NCI-H2081 treated with DMSO at 0.1 percent for 48 hours (cell line): ENCODE measurements around the gene SCAF8.
"Not testable (repeated sequence)": the region's sequence is repeated elsewhere in the genome, so short reads cannot be mapped to it uniquely, and the experiment has no call there.

ENCODE experiments used
- DNase-seq: peaks from one replicate; lab custom pipeline; 2025; lab: John Stamatoyannopoulos, UW

The SCAF8 gene, protein sequence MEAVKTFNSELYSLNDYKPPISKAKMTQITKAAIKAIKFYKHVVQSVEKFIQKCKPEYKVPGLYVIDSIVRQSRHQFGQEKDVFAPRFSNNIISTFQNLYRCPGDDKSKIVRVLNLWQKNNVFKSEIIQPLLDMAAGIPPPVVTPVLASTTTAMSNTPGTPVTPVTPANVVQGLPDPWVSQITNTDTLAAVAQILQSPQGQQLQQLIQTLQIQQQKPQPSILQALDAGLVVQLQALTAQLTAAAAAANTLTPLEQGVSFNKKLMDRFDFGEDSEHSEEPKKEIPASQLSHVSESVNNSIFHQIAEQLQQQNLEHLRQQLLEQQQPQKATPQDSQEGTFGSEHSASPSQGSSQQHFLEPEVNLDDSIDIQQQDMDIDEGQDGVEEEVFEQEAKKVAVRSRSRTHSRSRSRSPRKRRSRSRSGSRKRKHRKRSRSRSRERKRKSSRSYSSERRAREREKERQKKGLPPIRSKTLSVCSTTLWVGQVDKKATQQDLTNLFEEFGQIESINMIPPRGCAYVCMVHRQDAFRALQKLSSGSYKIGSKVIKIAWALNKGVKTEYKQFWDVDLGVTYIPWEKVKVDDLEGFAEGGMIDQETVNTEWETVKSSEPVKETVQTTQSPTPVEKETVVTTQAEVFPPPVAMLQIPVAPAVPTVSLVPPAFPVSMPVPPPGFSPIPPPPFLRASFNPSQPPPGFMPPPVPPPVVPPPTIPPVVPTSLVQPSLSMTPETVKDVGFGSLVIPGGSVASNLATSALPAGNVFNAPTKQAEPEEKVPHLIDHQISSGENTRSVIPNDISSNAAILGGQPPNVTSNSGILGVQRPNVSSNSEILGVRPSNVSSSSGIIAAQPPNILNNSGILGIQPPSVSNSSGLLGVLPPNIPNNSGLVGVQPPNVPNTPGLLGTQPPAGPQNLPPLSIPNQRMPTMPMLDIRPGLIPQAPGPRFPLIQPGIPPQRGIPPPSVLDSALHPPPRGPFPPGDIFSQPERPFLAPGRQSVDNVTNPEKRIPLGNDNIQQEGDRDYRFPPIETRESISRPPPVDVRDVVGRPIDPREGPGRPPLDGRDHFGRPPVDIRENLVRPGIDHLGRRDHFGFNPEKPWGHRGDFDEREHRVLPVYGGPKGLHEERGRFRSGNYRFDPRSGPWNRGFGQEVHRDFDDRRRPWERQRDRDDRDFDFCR (N-terminal part only)

DNA sequence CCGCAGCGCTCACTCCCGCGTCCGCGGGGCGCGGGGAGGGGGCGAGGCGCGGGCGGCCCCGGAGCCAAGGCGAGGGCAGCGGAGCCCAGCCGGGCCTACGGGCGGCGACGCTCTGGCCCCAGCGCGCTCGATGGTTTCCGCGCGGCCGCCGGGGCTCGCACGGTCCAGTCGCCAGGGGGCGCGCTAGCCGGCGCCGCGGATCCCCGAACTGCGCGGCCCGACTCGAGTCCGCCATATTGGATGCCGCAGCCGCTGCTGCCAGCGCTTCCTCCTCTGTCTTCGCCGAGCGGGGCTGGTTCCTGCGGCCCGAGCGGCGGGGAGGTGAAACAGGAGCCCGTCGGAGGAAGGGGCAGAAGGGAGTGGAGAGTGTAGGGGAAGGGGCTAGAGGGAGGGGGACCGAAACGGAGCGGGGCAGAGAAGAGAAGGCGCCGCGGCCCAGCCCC is at the start of gene SCAF8:
SCAF8 (plus strand) TSS at position 234 of the 443 bp plus-strand sequence. CDS start 485 bp downstream, outside the sequence.
- DNase-seq, result no peak

DNA sequence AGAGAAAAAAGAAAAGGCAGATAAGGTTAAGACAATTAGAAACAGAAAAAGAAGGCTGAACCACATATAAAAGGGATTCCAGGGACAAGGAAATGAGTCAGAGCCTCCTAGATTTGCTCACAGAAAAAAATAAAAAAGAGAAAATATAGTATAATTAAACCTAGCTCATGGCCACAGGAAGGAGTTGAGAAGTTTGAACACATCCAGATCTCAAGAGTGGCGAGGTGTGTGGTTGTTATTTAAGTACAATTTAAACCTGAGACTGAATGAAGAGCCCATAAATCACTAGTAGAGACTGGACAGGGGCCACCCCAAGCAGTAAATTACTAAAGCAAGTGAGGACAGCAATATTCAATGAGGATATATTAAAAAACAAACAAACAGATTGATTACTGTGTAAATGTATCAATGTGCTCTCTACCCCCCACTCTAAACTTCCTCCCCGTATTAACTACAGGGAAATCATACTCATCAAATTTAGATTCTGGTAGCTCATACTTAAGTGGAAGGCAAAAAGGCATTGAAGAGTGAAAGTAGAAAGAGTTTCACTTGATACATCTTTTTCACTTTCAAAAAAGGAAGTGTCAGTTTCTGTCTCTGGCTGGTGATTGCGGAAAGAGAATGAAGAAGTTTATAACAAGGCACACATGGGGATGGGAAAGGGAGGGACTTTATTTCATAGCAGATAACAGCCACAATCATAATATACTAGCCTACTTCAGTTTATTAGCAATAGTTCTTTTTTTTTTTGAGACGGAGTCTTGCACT is 49.3 kb upstream of the SCAF8 start:
- DNase-seq, result no peak

- no peak for DNase-seq
Measured at GRCh38 chr6:154686162-154686561, 47.1 kb upstream of the SCAF8 start.

GRCh38 chr6:154689493-154690255 is 43.5 kb upstream of the SCAF8 start:
- DNase-seq, result no peak

DNA sequence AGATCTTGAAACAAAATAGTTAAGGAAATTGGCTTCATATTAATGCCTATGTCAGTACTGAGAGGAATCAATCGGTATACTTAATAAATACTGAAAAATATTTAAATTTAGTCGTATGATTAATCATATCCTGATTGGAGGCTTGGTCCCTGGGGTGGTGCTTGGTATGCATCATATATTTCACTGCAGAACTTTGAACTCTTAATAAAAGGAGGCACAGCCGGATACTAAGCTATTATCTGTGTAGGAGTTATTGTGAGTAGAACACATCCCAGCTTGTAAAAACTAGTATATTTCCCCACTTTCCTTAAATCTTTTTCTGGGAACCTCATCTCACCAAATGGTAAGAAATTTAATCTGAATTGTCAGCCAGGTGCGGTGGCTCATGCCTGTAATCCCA is 42.4 kb upstream of the SCAF8 start:
- DNase-seq, result no peak

DNA sequence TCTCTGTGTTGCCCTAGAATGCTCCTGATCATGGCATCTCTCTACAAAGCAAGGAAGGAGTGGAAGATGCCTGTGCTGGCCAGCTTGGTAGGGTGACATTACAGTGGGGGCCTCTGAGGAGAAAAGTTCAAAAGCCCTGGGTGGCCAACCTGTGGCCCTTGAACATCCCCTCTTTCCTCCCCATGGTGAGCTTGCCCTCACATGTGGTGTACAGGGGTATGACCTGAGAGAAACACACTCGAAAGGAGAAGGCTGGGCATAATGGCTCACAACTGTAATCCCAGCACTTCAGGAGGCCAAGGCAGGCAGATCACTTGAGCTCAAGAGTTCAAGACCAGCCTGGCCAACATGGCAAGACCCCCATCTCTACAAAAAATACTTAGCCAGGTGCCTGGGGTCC is 36.6 kb upstream of the SCAF8 start:
- no peak for DNase-seq

DNA sequence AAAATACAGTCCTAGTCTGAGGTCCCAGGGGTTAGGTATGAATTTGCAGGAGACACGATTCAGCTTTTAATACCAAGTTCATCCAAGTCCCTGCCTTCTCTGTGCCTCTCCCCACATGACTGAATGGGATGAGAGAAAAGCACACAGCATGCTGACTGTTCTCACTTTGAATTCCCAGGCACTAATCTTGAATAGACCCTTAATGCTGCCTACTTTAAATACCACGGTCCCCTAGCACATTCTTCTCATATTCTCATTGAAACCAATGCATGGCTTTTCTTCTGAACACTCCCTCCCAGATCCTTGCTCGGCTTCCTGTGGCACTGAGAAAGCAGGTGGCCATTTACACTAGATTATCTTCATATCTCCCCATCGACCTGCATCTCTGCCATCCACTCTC is 30.1 kb upstream of the SCAF8 start:
- no peak for DNase-seq

DNA sequence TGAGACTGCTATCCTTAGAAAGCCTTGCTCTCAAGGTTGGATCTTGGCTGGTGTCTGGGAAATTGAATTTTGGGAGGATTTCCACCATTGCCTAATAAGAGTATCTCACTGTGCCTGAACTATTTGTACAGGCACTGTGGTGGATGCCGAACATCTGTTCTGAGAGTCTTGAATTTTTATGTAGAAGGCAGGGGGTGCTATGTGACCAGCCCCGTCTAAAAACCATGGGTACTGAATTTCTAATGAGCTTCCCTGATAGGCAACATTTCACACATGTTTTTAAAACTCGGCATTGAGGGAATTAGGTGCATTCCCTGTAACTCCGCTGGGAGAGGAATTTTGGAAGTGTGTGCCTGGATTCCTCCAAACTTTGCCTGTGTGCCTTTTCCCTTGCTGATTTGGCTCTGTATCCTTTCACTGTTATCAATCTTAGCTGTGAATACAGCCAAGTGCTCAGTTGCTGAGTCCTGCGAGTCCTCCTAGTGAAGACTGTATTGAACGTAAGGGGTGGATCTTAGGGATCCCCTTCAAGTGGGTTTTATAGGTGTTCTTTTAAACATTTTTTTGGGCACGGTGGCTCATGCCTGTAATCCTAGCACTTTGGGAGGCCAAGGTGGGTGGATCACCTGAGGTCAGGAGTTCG is 27.6 kb upstream of the SCAF8 start:
- DNase-seq, result no peak

GRCh38 chr6:154706389-154706788 is 26.8 kb upstream of the SCAF8 start:
- no peak for DNase-seq

GRCh38 chr6:154709621-154710020 is 23.6 kb upstream of the SCAF8 start:
- no peak for DNase-seq

GRCh38 chr6:154710689-154711088 is 22.5 kb upstream of the SCAF8 start:
- no peak for DNase-seq

GRCh38 chr6:154715446-154715845 is 17.8 kb upstream of the SCAF8 start:
- no peak for DNase-seq

- not testable (repeated sequence) for DNase-seq
Measured at GRCh38 chr6:154716350-154716749, 16.9 kb upstream of the SCAF8 start.

DNA sequence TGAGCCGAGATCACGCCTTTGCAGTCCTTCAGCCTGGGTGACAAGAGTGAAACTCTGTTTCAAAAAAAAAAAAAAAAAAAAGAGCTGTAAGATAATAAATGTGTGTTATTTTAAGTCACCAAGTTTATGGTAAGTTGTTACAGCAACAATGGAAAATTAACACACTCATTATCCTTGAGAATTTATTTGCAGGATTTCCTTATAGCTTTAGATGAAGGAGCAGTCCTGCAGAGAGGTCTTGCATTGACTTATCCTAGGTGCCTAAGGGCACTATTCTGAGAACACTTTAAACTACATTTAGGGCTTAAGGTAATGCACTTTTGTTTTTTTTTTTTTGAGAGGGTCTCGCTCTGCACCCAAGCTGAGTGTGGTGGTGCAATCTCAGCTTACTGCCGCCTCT is 13.8 kb upstream of the SCAF8 start:
- DNase-seq, result no peak

- DNase-seq, result no peak
Measured at GRCh38 chr6:154719854-154720253, 13.4 kb upstream of the SCAF8 start.

GRCh38 chr6:154721460-154721859 is 11.8 kb upstream of the SCAF8 start:
- DNase-seq, result no peak

DNA sequence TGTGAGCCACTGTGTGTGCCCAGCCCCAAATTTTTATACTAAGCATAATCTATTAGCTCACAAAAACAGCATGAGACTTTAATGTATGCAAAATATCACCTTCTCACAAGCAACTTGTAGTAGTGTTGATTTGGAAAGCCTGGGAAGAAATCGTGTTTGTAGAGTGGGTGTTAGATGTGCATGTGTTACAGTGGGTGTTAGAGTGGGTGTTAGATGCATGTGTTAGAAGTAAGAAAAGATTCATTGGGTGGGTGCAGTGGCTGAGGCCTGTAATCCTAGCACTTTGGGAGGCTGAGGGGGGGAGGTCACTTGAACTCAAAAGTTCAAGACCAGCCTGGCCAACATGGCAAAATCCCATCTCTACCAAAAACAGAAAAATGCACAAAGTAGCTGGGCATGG is 6.3 kb upstream of the SCAF8 start:
- no peak for DNase-seq

GRCh38 chr6:154731296-154732218 is 1.7 kb upstream of the SCAF8 start:
- no peak for DNase-seq

DNA sequence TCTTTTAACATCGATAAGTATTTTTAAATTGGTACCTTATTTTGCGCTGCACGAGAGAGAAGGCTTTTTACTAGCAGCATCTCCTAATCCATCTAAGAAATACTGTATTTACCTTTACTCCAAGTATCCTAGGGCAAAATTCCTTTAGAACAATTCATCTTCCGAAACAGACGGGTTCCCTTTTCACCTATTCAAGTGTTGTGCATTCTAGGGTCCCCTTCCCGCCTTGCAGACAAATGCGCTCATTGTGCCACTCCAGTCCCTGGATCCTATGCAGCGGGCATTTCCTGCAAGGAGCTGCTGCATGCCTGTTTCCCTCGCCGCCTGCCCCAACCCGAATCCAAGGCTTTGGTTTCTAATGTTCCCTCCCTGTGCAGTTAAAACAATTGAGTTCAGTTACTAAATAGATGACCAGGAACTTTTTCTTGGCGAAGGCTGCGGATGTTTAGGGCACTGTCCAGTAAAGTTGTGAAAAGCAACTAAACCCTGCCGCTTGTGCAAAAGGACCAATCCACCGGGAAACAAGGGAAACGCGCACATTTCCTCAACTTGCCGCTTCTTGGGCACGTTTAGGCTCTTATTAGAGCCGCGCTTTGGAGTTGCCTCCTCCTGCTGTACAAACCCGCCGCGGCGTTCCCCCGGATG is 556 bp upstream of the SCAF8 start:
- no peak for DNase-seq
